ENCODE data around the gene MYO1F. TPM values are rescaled to one million over a fixed set of nuclear protein-coding genes. Genes with fewer than 3 reads are reported as not detected.

Gene MYO1F
- polyA plus RNA-seq, 1 donor (not counting 4 experiments of a cell fraction or from before 2014, with no cell fraction given) = 0.14 TPM

- FAIRE-seq = no peak
- H3K79me2 ChIP-seq (ENCODE audit: control insufficient read depth, insufficient read depth, low read length) = no peaks in the 10 kb centered on the region
- H3K4me1 ChIP-seq (ENCODE audit: control insufficient read depth, extremely low read depth, insufficient read depth, low read length) = no peaks in the 10 kb centered on the region
- H3K27ac ChIP-seq (ENCODE audit: control insufficient read depth, insufficient read depth, low read length) = no peak overlapping the region
- H3K9me1 ChIP-seq (ENCODE audit: control insufficient read depth, extremely low read depth, insufficient read depth, low read length) = no peaks in the 10 kb centered on the region
- no peak overlapping the region for H3K4me3 ChIP-seq (ENCODE audit: control insufficient read depth in 2 of 3, extremely low read depth in 1 of 3, insufficient read depth in 2 of 3, low read depth in 1 of 3, low read length in 3 of 3)
- H4K20me1 ChIP-seq (ENCODE audit: control insufficient read depth, extremely low read depth, insufficient read depth, low read length) = no peaks in the 10 kb centered on the region
- H3K4me2 ChIP-seq (ENCODE audit: control insufficient read depth, extremely low read depth, insufficient read depth, low read depth, low read length) = no peak overlapping the region
- no peak overlapping the region for H2AFZ ChIP-seq (ENCODE audit: control insufficient read depth, low read length)
- H3K9ac ChIP-seq (ENCODE audit: control insufficient read depth, extremely low read depth, insufficient read depth, low read length) = no peak overlapping the region
- no peaks in the 10 kb centered on the region for H3K9me3 ChIP-seq (ENCODE audit: control insufficient read depth, low read depth, low read length)
- dilution Hi-C loops (cut with MboI; ENCODE audit: extremely low pct_ligation_motif_present, low sequenced_read_pairs) = no loop called here
- DNase-seq (ENCODE audit: low read depth, low spot score) = no peak
- peaks cover 19% of the 10 kb centered on the region for H3K27me3 ChIP-seq (ENCODE audit: control insufficient read depth, extremely low read depth, insufficient read depth, low read length)
- no peak for TF ChIP-seq EZH2 (IDR thresholded peaks at IDR 0.05; ENCODE audit: low read length)
- TF ChIP-seq, protein P1, sequence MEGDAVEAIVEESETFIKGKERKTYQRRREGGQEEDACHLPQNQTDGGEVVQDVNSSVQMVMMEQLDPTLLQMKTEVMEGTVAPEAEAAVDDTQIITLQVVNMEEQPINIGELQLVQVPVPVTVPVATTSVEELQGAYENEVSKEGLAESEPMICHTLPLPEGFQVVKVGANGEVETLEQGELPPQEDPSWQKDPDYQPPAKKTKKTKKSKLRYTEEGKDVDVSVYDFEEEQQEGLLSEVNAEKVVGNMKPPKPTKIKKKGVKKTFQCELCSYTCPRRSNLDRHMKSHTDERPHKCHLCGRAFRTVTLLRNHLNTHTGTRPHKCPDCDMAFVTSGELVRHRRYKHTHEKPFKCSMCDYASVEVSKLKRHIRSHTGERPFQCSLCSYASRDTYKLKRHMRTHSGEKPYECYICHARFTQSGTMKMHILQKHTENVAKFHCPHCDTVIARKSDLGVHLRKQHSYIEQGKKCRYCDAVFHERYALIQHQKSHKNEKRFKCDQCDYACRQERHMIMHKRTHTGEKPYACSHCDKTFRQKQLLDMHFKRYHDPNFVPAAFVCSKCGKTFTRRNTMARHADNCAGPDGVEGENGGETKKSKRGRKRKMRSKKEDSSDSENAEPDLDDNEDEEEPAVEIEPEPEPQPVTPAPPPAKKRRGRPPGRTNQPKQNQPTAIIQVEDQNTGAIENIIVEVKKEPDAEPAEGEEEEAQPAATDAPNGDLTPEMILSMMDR (optimal IDR thresholded peaks at IDR 0.05 in 1 of 3, IDR thresholded peaks at IDR 0.05 in 1 of 3, conservative IDR thresholded peaks at IDR 0.05 in 1 of 3; ENCODE audit: extremely low read depth in 1 of 3, insufficient read depth in 2 of 3, low read length in 3 of 3) = no peak
- H3K36me3 ChIP-seq (ENCODE audit: control insufficient read depth in 2 of 2, extremely low read depth in 1 of 2, insufficient read depth in 2 of 2, low read length in 2 of 2) = no peaks in the 10 kb centered on the region
These were observed 31.7 kb upstream of the MYO1F start for GRCh38 chr19:8608941-8609278.

- FAIRE-seq = no peak
- H3K4me3 ChIP-seq (ENCODE audit: control insufficient read depth in 2 of 3, extremely low read depth in 1 of 3, insufficient read depth in 2 of 3, low read depth in 1 of 3, low read length in 3 of 3) = no peak overlapping the region
- H3K4me1 ChIP-seq (ENCODE audit: control insufficient read depth, extremely low read depth, insufficient read depth, low read length) = no peaks in the 10 kb centered on the region
- no peaks in the 10 kb centered on the region for H4K20me1 ChIP-seq (ENCODE audit: control insufficient read depth, extremely low read depth, insufficient read depth, low read length)
- TF ChIP-seq, protein P1 (optimal IDR thresholded peaks at IDR 0.05 in 1 of 3, IDR thresholded peaks at IDR 0.05 in 1 of 3, conservative IDR thresholded peaks at IDR 0.05 in 1 of 3; ENCODE audit: extremely low read depth in 1 of 3, insufficient read depth in 2 of 3, low read length in 3 of 3) = no peak
- no peak for TF ChIP-seq EZH2 (IDR thresholded peaks at IDR 0.05; ENCODE audit: low read length)
- H2AFZ ChIP-seq (ENCODE audit: control insufficient read depth, low read length) = no peak overlapping the region
- H3K79me2 ChIP-seq (ENCODE audit: control insufficient read depth, insufficient read depth, low read length) = no peaks in the 10 kb centered on the region
- H3K4me2 ChIP-seq (ENCODE audit: control insufficient read depth, extremely low read depth, insufficient read depth, low read depth, low read length) = no peak overlapping the region
- H3K9ac ChIP-seq (ENCODE audit: control insufficient read depth, extremely low read depth, insufficient read depth, low read length) = no peak overlapping the region
- DNase-seq (ENCODE audit: low read depth, low spot score) = no peak
- no peaks in the 10 kb centered on the region for H3K9me1 ChIP-seq (ENCODE audit: control insufficient read depth, extremely low read depth, insufficient read depth, low read length)
- H3K27ac ChIP-seq (ENCODE audit: control insufficient read depth, insufficient read depth, low read length) = no peak overlapping the region
- H3K9me3 ChIP-seq (ENCODE audit: control insufficient read depth, low read depth, low read length) = no peaks in the 10 kb centered on the region
- H3K27me3 ChIP-seq (ENCODE audit: control insufficient read depth, extremely low read depth, insufficient read depth, low read length) = peaks cover 19% of the 10 kb centered on the region
- H3K36me3 ChIP-seq (ENCODE audit: control insufficient read depth in 2 of 2, extremely low read depth in 1 of 2, insufficient read depth in 2 of 2, low read length in 2 of 2) = no peaks in the 10 kb centered on the region
- dilution Hi-C loops (cut with MboI; ENCODE audit: extremely low pct_ligation_motif_present, low sequenced_read_pairs) = no loop called here
These were observed 30.1 kb upstream of the MYO1F start for GRCh38 chr19:8607386-8607785.
